Measurements from ENCODE around the gene TROAP.
"Not testable (repeated sequence)": the region's sequence is repeated elsewhere in the genome, so short reads cannot be mapped to it uniquely, and the experiment has no call there.

Gene TROAP

GRCh38 chr12:49314811-49315210, 8.2 kb upstream of the TROAP start:
- DNase-seq (ENCODE audit: low read depth, low spot score), result no peak
- no peak for TF ChIP-seq CTCF (IDR thresholded peaks at IDR 0.05; ENCODE audit: insufficient read depth, low read length, missing control alignments)
- ChIA-PET POLR2A (interaction anchor here (0.7 kb wide), 1 partner anchor 21 kb away, joined by 5 read pairs; no protein-coding TSS in a partner anchor), CTCF (interaction anchor here (1.2 to 2.2 kb wide), 2 partner anchors 32 to 43 kb away, joined by 4 to 8 read pairs; partner anchors contain the start of gene DNAJC22)
- H3K4me3 ChIP-seq (ENCODE audit: low read depth, low read length), result no peak overlapping the region

GRCh38 chr12:49317118-49317517, 5.9 kb upstream of the TROAP start:
- H3K4me3 ChIP-seq (ENCODE audit: low read depth, low read length); POLR2A ChIA-PET; DNase-seq (ENCODE audit: low read depth, low spot score); CTCF ChIA-PET: not testable (repeated sequence)

- CTCF ChIA-PET, result interaction anchor here (0.7 to 6.5 kb wide), 4 partner anchors 11 to 32 kb away, joined by 3 to 89 read pairs (median 4); partner anchors contain the start of gene C1QL4
- POLR2A ChIA-PET; H3K4me3 ChIP-seq (ENCODE audit: low read depth, low read length); DNase-seq (ENCODE audit: low read depth, low spot score): not testable (repeated sequence)
Measured at GRCh38 chr12:49320411-49321103, 2.5 kb upstream of the TROAP start.

- ChIA-PET POLR2A (interaction anchor here (0.5 to 1.2 kb wide), 6 partner anchors 9 to 419 kb away, joined by 3 to 5 read pairs (median 4); partner anchors contain the start of gene TMBIM6), CTCF (interaction anchor here (1.2 to 6.5 kb wide), 9 partner anchors 13 to 258 kb away, joined by 3 to 89 read pairs (median 11); partner anchors contain the start of genes C1QL4 and DNAJC22)
- no peak for TF ChIP-seq CTCF (IDR thresholded peaks at IDR 0.05; ENCODE audit: insufficient read depth, low read length, missing control alignments)
- DNase-seq (ENCODE audit: low read depth, low spot score), result no peak
- H3K4me3 ChIP-seq (ENCODE audit: low read depth, low read length), result peak overlapping the region; percentile 75
Measured at GRCh38 chr12:49322367-49322707, 718 bp upstream of the TROAP start.

- DNase-seq (ENCODE audit: low read depth, low spot score), result no peak
- POLR2A ChIA-PET, result interaction anchor here (0.7 to 1.2 kb wide), 3 partner anchors 8 to 418 kb away, joined by 3 to 5 read pairs (median 5); partner anchors contain the start of gene TMBIM6
- CTCF ChIA-PET, result interaction anchor here (1.2 to 6.5 kb wide), 7 partner anchors 12 to 257 kb away, joined by 4 to 89 read pairs (median 11); partner anchors contain the start of genes C1QL4 and DNAJC22
- H3K4me3 ChIP-seq (ENCODE audit: low read depth, low read length), result peak overlapping the region; percentile 78
- no peak for TF ChIP-seq CTCF (IDR thresholded peaks at IDR 0.05; ENCODE audit: insufficient read depth, low read length, missing control alignments)
Measured at GRCh38 chr12:49323524-49324097, 556 bp downstream of the TROAP start.

GRCh38 chr12:49325606-49326005, 2.6 kb downstream of the TROAP start:
- DNase-seq (ENCODE audit: low read depth, low spot score), result no peak
- CTCF ChIA-PET, result interaction anchor here (0.6 to 6.5 kb wide), 8 partner anchors 10 to 255 kb away, joined by 3 to 89 read pairs (median 6); partner anchors contain the start of genes C1QL4 and DNAJC22
- H3K4me3 ChIP-seq (ENCODE audit: low read depth, low read length), result no peak overlapping the region
- POLR2A ChIA-PET, result interaction anchor here (0.6 kb wide), 1 partner anchor 357 kb away, joined by 3 read pairs; no protein-coding TSS in a partner anchor
- TF ChIP-seq CTCF (IDR thresholded peaks at IDR 0.05; ENCODE audit: insufficient read depth, low read length, missing control alignments), result no peak

- no peak for DNase-seq (ENCODE audit: low read depth, low spot score)
- H3K4me3 ChIP-seq (ENCODE audit: low read depth, low read length), result no peak overlapping the region
- CTCF ChIA-PET, result no interaction called here
- no peak for TF ChIP-seq CTCF (IDR thresholded peaks at IDR 0.05; ENCODE audit: insufficient read depth, low read length, missing control alignments)
- POLR2A ChIA-PET, result no interaction called here
Measured at GRCh38 chr12:49327368-49327767, 4.3 kb downstream of the TROAP start.

All from AG04449 (cell line).